ENCODE data around the gene WNT7B.

The WNT7B gene

DNA sequence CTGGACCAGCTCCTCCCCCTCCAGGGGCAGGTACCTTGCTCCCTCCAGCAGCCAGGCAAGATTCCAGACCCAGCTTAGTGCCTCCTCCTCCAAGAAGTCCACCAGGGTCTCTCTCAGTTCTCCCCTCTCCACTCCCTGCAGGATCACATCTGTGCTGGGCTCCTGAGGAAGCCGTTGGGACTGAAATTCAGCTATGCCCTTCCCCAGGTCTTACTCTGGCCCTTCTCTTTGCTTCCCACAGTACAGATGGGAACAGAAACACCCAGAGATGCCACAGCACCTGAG, 14.6 kb downstream of the WNT7B start:
- H3K27ac ChIP-seq (ENCODE audit: low read depth, low read length): no peak overlapping the region
- H3K4me1 ChIP-seq (ENCODE audit: control insufficient read depth, insufficient read depth, low read length, unreplicated experiment): no peaks in the 10 kb centered on the region
- no peak overlapping the region for H3K4me3 ChIP-seq (ENCODE audit: low read depth, low read length)
- H3K36me3 ChIP-seq (ENCODE audit: insufficient read depth, low read length): no peaks in the 10 kb centered on the region
- no peaks in the 10 kb centered on the region for H3K27me3 ChIP-seq (ENCODE audit: insufficient read depth, low read length)
- H2AFZ ChIP-seq (ENCODE audit: low read length, unreplicated experiment): no peak overlapping the region
- H3K79me2 ChIP-seq (ENCODE audit: control insufficient read depth, insufficient read depth, low read length, unreplicated experiment): no peaks in the 10 kb centered on the region

DNA sequence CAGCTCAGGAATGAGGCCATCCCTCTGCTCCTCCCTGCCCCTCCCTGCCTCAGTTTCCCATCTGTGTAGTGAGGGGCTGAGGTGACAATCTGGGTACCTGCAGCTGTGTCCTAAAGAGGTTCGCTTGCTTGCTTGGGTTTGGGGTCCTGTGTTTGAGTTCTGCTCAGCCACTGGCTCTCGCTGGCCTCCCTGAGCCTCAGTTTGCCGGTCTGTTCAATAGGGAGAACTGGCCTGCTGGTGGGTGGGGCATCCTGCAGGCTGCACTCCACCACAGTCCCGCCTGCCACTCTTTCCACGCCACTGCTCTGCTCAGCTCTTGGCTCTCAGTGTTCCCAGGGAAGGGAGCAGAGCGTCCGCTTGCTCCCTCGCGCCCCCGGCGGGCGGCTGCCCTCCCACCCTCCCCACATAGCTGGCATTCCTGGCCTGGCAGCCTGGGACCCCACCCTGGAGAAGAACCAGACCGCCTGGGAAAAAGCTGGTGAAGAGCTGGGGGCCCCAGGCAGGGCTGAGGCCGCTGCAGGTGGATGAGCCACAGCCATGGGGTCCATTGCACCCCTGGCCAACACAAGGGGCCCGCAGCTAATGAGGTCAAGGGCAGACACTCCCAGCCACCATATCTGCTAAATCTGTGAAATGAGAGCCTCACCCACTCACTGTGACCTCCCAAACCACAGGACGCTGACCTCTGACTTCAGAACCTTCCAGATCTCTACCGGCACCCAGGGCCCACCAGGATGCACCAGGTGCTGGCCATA, 15.1 kb downstream of the WNT7B start:
- Histone ChIP-seq H3K27me3 (ENCODE audit: insufficient read depth, low read length) (no peaks in the 10 kb centered on the region), H3K36me3 (ENCODE audit: insufficient read depth, low read length) (no peaks in the 10 kb centered on the region), H2AFZ (ENCODE audit: low read length, unreplicated experiment) (no peak overlapping the region), H3K27ac (ENCODE audit: low read depth, low read length) (no peak overlapping the region), H3K4me1 (ENCODE audit: control insufficient read depth, insufficient read depth, low read length, unreplicated experiment) (no peaks in the 10 kb centered on the region), H3K79me2 (ENCODE audit: control insufficient read depth, insufficient read depth, low read length, unreplicated experiment) (no peaks in the 10 kb centered on the region), H3K4me3 (ENCODE audit: low read depth, low read length) (no peak overlapping the region)

DNA sequence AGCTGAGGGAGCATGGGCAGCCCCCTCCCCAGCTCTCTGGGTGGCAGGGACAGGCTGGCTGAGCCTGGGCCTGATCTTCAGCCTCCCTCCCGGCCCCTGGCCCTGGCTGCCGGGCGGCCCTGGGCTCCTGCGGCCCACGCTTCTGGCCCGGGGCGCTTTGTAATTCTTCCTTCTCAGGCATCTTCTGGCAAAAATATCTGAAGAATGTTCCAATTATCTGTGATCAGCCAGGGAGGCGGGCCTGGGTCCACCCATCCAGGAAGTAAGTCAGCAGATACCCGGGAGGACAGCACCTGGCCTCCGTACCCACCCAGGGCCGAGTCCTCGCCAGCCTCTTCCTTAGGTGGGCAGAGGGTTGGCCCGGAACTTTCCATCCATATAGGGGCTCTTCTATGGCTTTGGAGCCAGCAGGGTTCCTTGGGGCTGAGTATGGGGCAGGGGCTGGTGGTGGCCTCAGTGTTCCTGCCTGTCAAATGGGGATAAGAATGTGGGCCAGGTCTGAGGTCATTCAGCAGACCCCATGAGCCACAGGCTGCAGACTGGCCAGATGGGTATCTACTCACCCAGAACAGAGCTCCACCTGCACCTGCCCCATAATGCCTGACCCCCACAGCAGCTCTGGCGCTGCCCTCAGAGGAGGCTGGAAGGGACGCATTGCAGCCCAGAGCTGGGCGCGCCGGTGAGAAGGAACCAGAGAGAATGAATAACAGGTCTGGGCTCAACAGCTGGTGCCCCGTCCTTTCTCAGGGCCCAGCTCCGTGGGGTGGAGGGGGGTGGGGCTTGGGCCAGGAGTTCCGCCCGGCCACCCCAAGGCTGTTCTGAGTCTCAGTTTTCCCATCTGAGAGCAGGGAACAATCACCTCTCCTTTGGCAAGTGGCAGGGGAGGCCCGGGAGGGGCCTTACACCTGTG, 16.2 kb downstream of the WNT7B start:
- Histone ChIP-seq H3K79me2 (ENCODE audit: control insufficient read depth, insufficient read depth, low read length, unreplicated experiment) (no peaks in the 10 kb centered on the region), H2AFZ (ENCODE audit: low read length, unreplicated experiment) (no peak overlapping the region), H3K27ac (ENCODE audit: low read depth, low read length) (no peak overlapping the region), H3K36me3 (ENCODE audit: insufficient read depth, low read length) (no peaks in the 10 kb centered on the region), H3K4me1 (ENCODE audit: control insufficient read depth, insufficient read depth, low read length, unreplicated experiment) (no peaks in the 10 kb centered on the region), H3K4me3 (ENCODE audit: low read depth, low read length) (no peak overlapping the region), H3K27me3 (ENCODE audit: insufficient read depth, low read length) (no peaks in the 10 kb centered on the region)

DNA sequence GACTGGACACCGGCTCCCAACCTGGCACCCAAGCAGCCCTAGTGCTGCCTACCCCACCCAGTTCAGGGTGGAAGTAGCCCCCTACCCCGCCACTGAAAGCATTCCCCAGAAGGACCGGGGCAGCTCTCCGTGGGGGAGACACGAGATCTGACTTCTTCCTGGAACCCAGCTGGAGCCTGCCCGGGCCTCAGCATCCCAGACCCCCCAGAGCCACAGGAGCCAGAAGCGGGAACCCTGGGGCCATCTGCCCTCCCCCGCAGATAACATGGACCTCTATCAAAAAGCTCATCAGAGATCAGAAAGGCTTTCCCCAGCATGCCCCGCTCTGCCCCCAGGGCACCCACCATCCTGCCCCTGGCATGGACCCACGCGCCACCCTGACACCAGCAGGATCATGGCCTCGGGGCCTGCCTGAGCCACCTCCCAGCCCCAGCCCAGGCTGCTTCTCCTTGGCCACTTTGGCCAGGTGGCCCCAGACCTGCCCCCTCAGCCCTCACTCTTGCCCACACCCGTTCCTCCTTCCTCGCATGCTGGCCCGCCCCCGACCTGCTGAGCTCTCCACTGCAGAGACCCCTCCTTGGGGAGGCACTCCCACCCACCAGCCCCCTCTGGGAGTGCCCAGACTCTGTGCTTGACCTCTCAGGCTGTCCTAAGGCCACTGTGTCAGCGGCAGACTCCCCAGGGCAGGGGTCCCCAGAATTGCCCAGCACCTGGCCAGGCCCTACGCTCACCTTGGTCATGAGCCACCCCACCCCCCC, 17.1 kb downstream of the WNT7B start:
- Histone ChIP-seq H3K27me3 (ENCODE audit: insufficient read depth, low read length) (no peaks in the 10 kb centered on the region), H3K36me3 (ENCODE audit: insufficient read depth, low read length) (no peaks in the 10 kb centered on the region), H3K79me2 (ENCODE audit: control insufficient read depth, insufficient read depth, low read length, unreplicated experiment) (no peaks in the 10 kb centered on the region), H3K27ac (ENCODE audit: low read depth, low read length) (no peak overlapping the region), H3K4me1 (ENCODE audit: control insufficient read depth, insufficient read depth, low read length, unreplicated experiment) (no peaks in the 10 kb centered on the region), H2AFZ (ENCODE audit: low read length, unreplicated experiment) (no peak overlapping the region), H3K4me3 (ENCODE audit: low read depth, low read length) (no peak overlapping the region)

DNA sequence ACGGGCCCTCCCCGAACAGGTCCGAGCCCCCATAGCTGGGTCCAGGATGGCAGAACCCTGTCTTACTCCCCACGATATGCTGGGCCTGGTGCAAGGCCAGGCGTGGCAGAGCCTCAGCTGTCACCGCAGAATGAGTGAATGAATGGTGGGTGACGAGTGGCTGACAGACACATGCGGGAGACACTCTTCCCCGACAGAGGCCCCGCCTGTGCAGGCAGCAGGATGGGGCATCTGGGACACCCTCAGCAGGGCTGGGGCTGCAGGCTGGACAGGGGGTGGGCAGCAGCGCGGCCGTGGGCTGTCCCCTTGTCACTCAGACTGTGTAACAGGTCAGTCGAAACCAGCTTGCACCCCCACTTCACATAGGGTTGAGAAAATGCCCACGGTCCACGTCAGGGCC, 18.0 kb downstream of the WNT7B start:
- no peak overlapping the region for H3K27ac ChIP-seq (ENCODE audit: low read depth, low read length)
- H2AFZ ChIP-seq (ENCODE audit: low read length, unreplicated experiment): no peak overlapping the region
- H3K27me3 ChIP-seq (ENCODE audit: insufficient read depth, low read length): no peaks in the 10 kb centered on the region
- H3K36me3 ChIP-seq (ENCODE audit: insufficient read depth, low read length): no peaks in the 10 kb centered on the region
- no peaks in the 10 kb centered on the region for H3K79me2 ChIP-seq (ENCODE audit: control insufficient read depth, insufficient read depth, low read length, unreplicated experiment)
- H3K4me1 ChIP-seq (ENCODE audit: control insufficient read depth, insufficient read depth, low read length, unreplicated experiment): no peaks in the 10 kb centered on the region
- H3K4me3 ChIP-seq (ENCODE audit: low read depth, low read length): no peak overlapping the region

DNA sequence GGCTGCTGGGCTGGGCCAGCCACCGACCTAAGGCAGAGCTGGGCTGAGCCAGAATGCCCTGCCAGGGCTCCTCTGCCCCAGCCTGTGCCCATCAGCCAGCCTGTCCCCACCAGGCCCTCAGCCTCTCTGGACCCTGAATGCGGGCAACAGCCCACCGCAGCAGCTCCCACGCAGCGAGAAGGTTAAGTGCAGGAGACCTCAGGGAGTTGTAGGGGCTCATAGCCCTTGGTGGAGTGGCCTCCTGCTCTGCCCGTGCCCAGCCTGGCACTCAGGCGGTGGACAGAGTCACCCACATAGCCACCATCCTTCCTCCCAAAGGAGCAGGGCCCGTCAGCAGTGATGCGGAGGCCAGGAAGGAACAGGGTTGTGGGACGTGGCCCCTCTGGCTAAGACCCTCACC, 19.1 kb downstream of the WNT7B start:
- H3K4me3 ChIP-seq (ENCODE audit: low read depth, low read length): no peak overlapping the region
- no peak overlapping the region for H2AFZ ChIP-seq (ENCODE audit: low read length, unreplicated experiment)
- H3K36me3 ChIP-seq (ENCODE audit: insufficient read depth, low read length): no peaks in the 10 kb centered on the region
- H3K27me3 ChIP-seq (ENCODE audit: insufficient read depth, low read length): no peaks in the 10 kb centered on the region
- H3K79me2 ChIP-seq (ENCODE audit: control insufficient read depth, insufficient read depth, low read length, unreplicated experiment): no peaks in the 10 kb centered on the region
- H3K27ac ChIP-seq (ENCODE audit: low read depth, low read length): no peak overlapping the region
- no peaks in the 10 kb centered on the region for H3K4me1 ChIP-seq (ENCODE audit: control insufficient read depth, insufficient read depth, low read length, unreplicated experiment)

DNA sequence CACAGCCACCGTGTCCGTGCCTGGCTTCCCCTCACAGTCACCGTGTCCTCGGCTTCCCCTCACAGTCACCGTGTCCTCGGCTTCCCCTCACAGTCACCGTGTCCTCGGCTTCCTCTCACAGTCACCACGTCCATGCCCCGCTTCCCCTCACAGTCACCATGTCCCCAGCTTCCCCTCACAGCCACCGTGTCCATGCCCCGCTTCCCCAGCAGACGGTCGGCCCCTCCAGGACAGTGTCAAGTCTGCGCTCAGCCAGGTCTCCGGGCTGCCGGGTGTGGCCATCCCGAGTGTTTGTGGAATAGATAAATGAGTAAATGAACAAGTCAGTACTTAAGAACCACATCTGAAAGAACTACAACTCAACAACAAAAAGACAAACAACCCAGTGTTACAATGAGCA, 23.8 kb downstream of the WNT7B start:
- H2AFZ ChIP-seq (ENCODE audit: low read length, unreplicated experiment): no peak overlapping the region
- no peaks in the 10 kb centered on the region for H3K4me1 ChIP-seq (ENCODE audit: control insufficient read depth, insufficient read depth, low read length, unreplicated experiment)
- peaks cover 5% of the 10 kb centered on the region; the same call in 1 of the 2 replicates for H3K27me3 ChIP-seq (ENCODE audit: insufficient read depth, low read length)
- no peaks in the 10 kb centered on the region for H3K79me2 ChIP-seq (ENCODE audit: control insufficient read depth, insufficient read depth, low read length, unreplicated experiment)
- no peaks in the 10 kb centered on the region for H3K36me3 ChIP-seq (ENCODE audit: insufficient read depth, low read length)
- H3K4me3 ChIP-seq (ENCODE audit: low read depth, low read length): no peak overlapping the region
- no peak overlapping the region for H3K27ac ChIP-seq (ENCODE audit: low read depth, low read length)

DNA sequence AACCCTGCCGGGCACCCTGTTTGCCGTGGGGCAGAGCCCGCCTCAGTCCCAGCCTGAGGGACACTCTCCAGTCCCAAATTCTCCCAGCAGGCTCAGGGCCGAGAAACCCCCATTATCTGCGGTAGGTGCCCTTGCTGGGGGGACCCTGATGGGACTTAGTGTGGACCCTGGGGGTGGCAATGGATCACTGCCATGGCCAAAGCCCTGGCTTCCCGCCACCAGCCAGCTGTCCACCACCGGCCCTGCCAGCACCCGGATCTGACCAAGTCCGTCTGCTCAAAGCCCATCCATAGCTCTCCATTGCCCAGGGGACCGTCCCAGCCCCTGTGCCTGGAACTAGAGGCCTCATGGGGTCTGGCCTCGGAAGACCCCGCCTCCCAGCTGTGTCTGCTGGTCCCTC, 24.4 kb downstream of the WNT7B start:
- Histone ChIP-seq H2AFZ (ENCODE audit: low read length, unreplicated experiment) (no peak overlapping the region), H3K4me1 (ENCODE audit: control insufficient read depth, insufficient read depth, low read length, unreplicated experiment) (no peaks in the 10 kb centered on the region), H3K4me3 (ENCODE audit: low read depth, low read length) (no peak overlapping the region), H3K36me3 (ENCODE audit: insufficient read depth, low read length) (no peaks in the 10 kb centered on the region), H3K27ac (ENCODE audit: low read depth, low read length) (no peak overlapping the region), H3K27me3 (ENCODE audit: insufficient read depth, low read length) (peaks cover 5% of the 10 kb centered on the region; the same call in 1 of the 2 replicates), H3K79me2 (ENCODE audit: control insufficient read depth, insufficient read depth, low read length, unreplicated experiment) (no peaks in the 10 kb centered on the region)

DNA sequence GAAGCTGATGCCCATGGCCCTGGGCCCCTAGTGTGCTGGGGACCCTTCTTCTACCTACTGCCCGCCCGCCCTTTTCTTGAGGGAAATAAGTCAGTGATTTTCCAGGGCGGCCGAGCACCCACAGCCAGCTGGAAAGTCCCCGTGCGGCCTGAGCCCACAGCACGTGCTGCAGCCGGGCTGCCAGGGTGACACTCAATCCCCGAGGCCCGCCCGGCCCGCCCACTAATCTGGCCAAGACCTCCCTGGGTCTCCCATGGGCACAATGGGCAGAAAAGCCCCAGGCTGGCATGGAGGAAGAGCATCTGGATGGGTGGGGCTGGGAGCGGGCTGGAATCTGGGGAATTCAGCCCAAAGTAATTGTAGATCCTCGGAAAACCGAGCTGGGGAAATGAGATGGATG, 24.8 kb downstream of the WNT7B start:
- Histone ChIP-seq H3K27ac (ENCODE audit: low read depth, low read length) (no peak overlapping the region), H3K36me3 (ENCODE audit: insufficient read depth, low read length) (no peaks in the 10 kb centered on the region), H3K79me2 (ENCODE audit: control insufficient read depth, insufficient read depth, low read length, unreplicated experiment) (no peaks in the 10 kb centered on the region), H3K27me3 (ENCODE audit: insufficient read depth, low read length) (peaks cover 5% of the 10 kb centered on the region; the same call in 1 of the 2 replicates), H2AFZ (ENCODE audit: low read length, unreplicated experiment) (no peak overlapping the region), H3K4me1 (ENCODE audit: control insufficient read depth, insufficient read depth, low read length, unreplicated experiment) (no peaks in the 10 kb centered on the region), H3K4me3 (ENCODE audit: low read depth, low read length) (no peak overlapping the region)

DNA sequence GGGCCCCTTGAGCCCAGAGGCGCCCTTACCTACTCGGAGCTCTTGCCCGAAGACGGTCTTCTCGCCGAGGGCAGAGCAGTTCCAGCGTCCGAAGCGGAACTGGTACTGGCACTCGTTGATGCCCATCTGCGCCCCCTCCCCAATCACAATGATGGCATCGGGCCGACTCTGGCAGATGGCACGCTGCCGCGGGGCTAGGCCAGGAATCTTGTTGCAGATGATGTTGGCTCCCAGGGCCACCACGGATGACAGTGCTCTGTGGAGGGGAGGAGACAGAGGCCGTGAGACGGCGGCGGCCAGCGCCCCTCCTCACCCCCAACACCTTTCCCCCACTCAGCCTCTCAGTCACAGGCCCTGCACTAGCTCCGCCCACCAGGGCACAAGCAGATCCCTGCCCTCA, 27.1 kb downstream of the WNT7B start:
- Histone ChIP-seq H3K27ac (ENCODE audit: low read depth, low read length) (no peak overlapping the region), H2AFZ (ENCODE audit: low read length, unreplicated experiment) (no peak overlapping the region), H3K79me2 (ENCODE audit: control insufficient read depth, insufficient read depth, low read length, unreplicated experiment) (no peaks in the 10 kb centered on the region), H3K27me3 (ENCODE audit: insufficient read depth, low read length) (peaks cover 5% of the 10 kb centered on the region; the same call in 1 of the 2 replicates), H3K4me1 (ENCODE audit: control insufficient read depth, insufficient read depth, low read length, unreplicated experiment) (no peaks in the 10 kb centered on the region), H3K36me3 (ENCODE audit: insufficient read depth, low read length) (no peaks in the 10 kb centered on the region), H3K4me3 (ENCODE audit: low read depth, low read length) (no peak overlapping the region)

Data from ACC112 (cell line).